Upper lobe of left lung (tissue), 4 donors: ENCODE results near the gene ZNFX1.

Source experiments
- EP300 ChIP-seq, 4 donors: sonication (generic); formaldehyde crosslinking; IDR thresholded peaks; one replicate each; pipeline ENCODE4 v1.5.1; 2017; ENCODE audit warnings: antibody characterized with exemption in 4 of 4, control low read depth in 2 of 4
- TF ChIP-seq, protein P1 (sequence below), 6 experiments: fragments of 450-650 bp in 4 of 6; fragments of 200-600 bp in 2 of 6; sonication (generic) in 2 of 6; IDR thresholded peaks; one replicate each; pipeline ENCODE4 v1.5.1; 2016 to 2019; ENCODE audit warnings: antibody characterized with exemption in 6 of 6

DNA sequence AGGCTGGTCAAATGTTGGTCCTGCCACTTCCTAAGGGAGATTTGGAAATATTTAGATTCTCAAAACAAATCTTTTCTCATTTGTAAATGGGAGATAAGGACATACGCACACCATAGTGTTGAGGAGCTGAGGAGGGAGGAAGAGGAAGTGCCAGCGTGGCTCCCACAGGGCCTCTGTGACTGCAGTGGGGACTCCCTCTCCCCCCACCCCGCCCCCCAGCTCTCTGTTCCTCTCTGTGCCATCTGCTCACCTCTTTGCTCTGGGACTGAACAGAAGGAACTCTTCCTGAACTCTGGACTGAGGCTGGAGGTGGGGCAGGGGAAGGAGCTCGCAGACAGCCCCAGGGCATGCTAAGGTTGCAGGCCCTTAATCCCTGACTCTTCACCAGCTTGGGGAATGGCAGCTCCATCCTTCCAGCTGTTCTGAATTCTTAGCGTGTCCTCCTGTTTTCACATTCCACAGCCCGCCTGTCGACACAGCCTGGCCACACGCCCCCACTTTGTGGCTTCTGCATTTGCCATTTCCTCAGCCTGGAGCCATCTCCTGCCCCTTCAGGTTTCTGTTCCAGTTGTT lies 47.2 kb downstream of the ZNFX1 start:
- no peak for TF ChIP-seq EP300 (IDR thresholded peaks at IDR 0.05)
- TF ChIP-seq, protein P1, sequence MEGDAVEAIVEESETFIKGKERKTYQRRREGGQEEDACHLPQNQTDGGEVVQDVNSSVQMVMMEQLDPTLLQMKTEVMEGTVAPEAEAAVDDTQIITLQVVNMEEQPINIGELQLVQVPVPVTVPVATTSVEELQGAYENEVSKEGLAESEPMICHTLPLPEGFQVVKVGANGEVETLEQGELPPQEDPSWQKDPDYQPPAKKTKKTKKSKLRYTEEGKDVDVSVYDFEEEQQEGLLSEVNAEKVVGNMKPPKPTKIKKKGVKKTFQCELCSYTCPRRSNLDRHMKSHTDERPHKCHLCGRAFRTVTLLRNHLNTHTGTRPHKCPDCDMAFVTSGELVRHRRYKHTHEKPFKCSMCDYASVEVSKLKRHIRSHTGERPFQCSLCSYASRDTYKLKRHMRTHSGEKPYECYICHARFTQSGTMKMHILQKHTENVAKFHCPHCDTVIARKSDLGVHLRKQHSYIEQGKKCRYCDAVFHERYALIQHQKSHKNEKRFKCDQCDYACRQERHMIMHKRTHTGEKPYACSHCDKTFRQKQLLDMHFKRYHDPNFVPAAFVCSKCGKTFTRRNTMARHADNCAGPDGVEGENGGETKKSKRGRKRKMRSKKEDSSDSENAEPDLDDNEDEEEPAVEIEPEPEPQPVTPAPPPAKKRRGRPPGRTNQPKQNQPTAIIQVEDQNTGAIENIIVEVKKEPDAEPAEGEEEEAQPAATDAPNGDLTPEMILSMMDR (IDR thresholded peaks at IDR 0.05): no peak
